GM18519 (cell line): ENCODE data around the gene PCGF6.

Source experiments
- ATAC-seq: cut with Tn5 transposase; IDR thresholded peaks from one replicate; pipeline ENCODE4 v1.9.1; 2021; ENCODE audit warnings: mild to moderate bottlenecking, moderate library complexity; ENCODE audit not compliant: unreplicated experiment, low FRiP score

The PCGF6 gene

GRCh38 chr10:103333934-103334520 is 16.9 kb downstream of the PCGF6 start:
- ATAC-seq: no peak

GRCh38 chr10:103327906-103328305 is 23.0 kb downstream of the PCGF6 start:
- no peak for ATAC-seq

- ATAC-seq: no peak
Observed at GRCh38 chr10:103316087-103316486, 34.9 kb downstream of the PCGF6 start.

- no peak for ATAC-seq
Observed at GRCh38 chr10:103310197-103310596, 40.7 kb downstream of the PCGF6 start.

GRCh38 chr10:103307594-103307993 is 43.3 kb downstream of the PCGF6 start:
- no peak for ATAC-seq

GRCh38 chr10:103295374-103296015 is 55.4 kb downstream of the PCGF6 start:
- no peak for ATAC-seq

GRCh38 chr10:103291588-103291987 is 59.4 kb downstream of the PCGF6 start:
- no peak for ATAC-seq

GRCh38 chr10:103287992-103288391 is 62.9 kb downstream of the PCGF6 start:
- no peak for ATAC-seq

- ATAC-seq: no peak
Observed at GRCh38 chr10:103284170-103284569, 66.8 kb downstream of the PCGF6 start.

- no peak for ATAC-seq
Observed at GRCh38 chr10:103282961-103283360, 68.0 kb downstream of the PCGF6 start.

- no peak for ATAC-seq
Observed at GRCh38 chr10:103281753-103282152, 69.2 kb downstream of the PCGF6 start.

- no peak for ATAC-seq
Observed at GRCh38 chr10:103280506-103280905, 70.4 kb downstream of the PCGF6 start.

- no peak for ATAC-seq
Observed at GRCh38 chr10:103280031-103280430, 70.9 kb downstream of the PCGF6 start.

- no peak for ATAC-seq
Observed at GRCh38 chr10:103278862-103279298, 72.1 kb downstream of the PCGF6 start.

- no peak for ATAC-seq
Observed at GRCh38 chr10:103278537-103278823, 72.5 kb downstream of the PCGF6 start.

- no peak for ATAC-seq
Observed at GRCh38 chr10:103277713-103278536, 73.0 kb downstream of the PCGF6 start.

- ATAC-seq: no peak
Observed at GRCh38 chr10:103276896-103277712, 73.8 kb downstream of the PCGF6 start, which contains the start of gene INA. Gene INA, plus strand, starts transcription at chr10:103277138. Its CDS starts 74 bp downstream, at chr10:103277212.

- ATAC-seq: no peak
Observed at GRCh38 chr10:103276251-103276895, 74.6 kb downstream of the PCGF6 start.

- ATAC-seq: no peak
Observed at GRCh38 chr10:103273041-103273441, 77.9 kb downstream of the PCGF6 start.

- no peak for ATAC-seq
Observed at GRCh38 chr10:103265717-103266329, 85.1 kb downstream of the PCGF6 start.
